Measurements from ENCODE around the gene RBM24. TPM values are rescaled to one million over a fixed set of nuclear protein-coding genes. Genes with fewer than 3 reads are reported as not detected.

RBM24 gene
- total and polyA plus RNA-seq, 2 donors (not counting 1 experiment from before 2014, with no cell fraction given): 2.5 TPM

- Histone ChIP-seq H3K36me3 (ENCODE audit: control insufficient read depth, insufficient read depth, low read length) (no peaks in the 10 kb centered on the region), H2AFZ (ENCODE audit: low read length) (no peak overlapping the region)
Measured at GRCh38 chr6:17339308-17339670, 58.1 kb downstream of the RBM24 start.

GRCh38 chr6:17341117-17341805, 60.1 kb downstream of the RBM24 start:
- no peaks in the 10 kb centered on the region for H3K27me3 ChIP-seq (ENCODE audit: control insufficient read depth, insufficient read depth, low read length)
- H3K4me2 ChIP-seq (ENCODE audit: extremely low read depth, insufficient read depth, low read length): no peak overlapping the region
- no peaks in the 10 kb centered on the region for H3K9me3 ChIP-seq (ENCODE audit: control insufficient read depth, insufficient read depth, low read depth, low read length)
- H3K4me3 ChIP-seq (replicated peaks in 1 of 4; ENCODE audit: control extremely low read depth in 1 of 4, insufficient read depth in 1 of 4, low read depth in 3 of 4, low read length in 4 of 4): no peak overlapping the region
- H4K20me1 ChIP-seq (ENCODE audit: control insufficient read depth, extremely low read depth, insufficient read depth, low read length): no peaks in the 10 kb centered on the region
- TF ChIP-seq CTCF (conservative IDR thresholded peaks at IDR 0.05 in 1 of 2, IDR thresholded peaks at IDR 0.05 in 1 of 2; ENCODE audit: low read depth in 1 of 2, low read length in 2 of 2) (no peak), EZH2 (IDR thresholded peaks at IDR 0.05; ENCODE audit: low read length, missing control alignments) (no peak)
- no peaks in the 10 kb centered on the region for H3K36me3 ChIP-seq (ENCODE audit: control insufficient read depth, insufficient read depth, low read length)
- H3K27ac ChIP-seq (ENCODE audit: insufficient read depth, low read length): no peak overlapping the region
- H2AFZ ChIP-seq (ENCODE audit: low read length): no peak overlapping the region
- H3K4me1 ChIP-seq (ENCODE audit: control insufficient read depth, extremely low read depth, insufficient read depth, low read length): no peaks in the 10 kb centered on the region
- no peaks in the 10 kb centered on the region for H3K79me2 ChIP-seq (ENCODE audit: control insufficient read depth, insufficient read depth, low read length)
- no peak overlapping the region for H3K9ac ChIP-seq (ENCODE audit: insufficient read depth, low read length)
- DNase-seq (ENCODE audit: low read depth in 2 of 2): no peak

More at GRCh38 chr6:17339308-17339670, 58.1 kb downstream of the RBM24 start:
- no peaks in the 10 kb centered on the region for H3K4me1 ChIP-seq (ENCODE audit: control insufficient read depth, extremely low read depth, insufficient read depth, low read length)
- H3K9me3 ChIP-seq (ENCODE audit: control insufficient read depth, insufficient read depth, low read depth, low read length): no peaks in the 10 kb centered on the region
- H3K9ac ChIP-seq (ENCODE audit: insufficient read depth, low read length): no peak overlapping the region
- no peak overlapping the region for H3K27ac ChIP-seq (ENCODE audit: insufficient read depth, low read length)
- TF ChIP-seq EZH2 (IDR thresholded peaks at IDR 0.05; ENCODE audit: low read length, missing control alignments): no peak
- no peak for TF ChIP-seq CTCF (conservative IDR thresholded peaks at IDR 0.05 in 1 of 2, IDR thresholded peaks at IDR 0.05 in 1 of 2; ENCODE audit: low read depth in 1 of 2, low read length in 2 of 2)
- H3K4me3 ChIP-seq (replicated peaks in 1 of 4; ENCODE audit: control extremely low read depth in 1 of 4, insufficient read depth in 1 of 4, low read depth in 3 of 4, low read length in 4 of 4): no peak overlapping the region
- no peaks in the 10 kb centered on the region for H3K27me3 ChIP-seq (ENCODE audit: control insufficient read depth, insufficient read depth, low read length)
- no peak overlapping the region for H3K4me2 ChIP-seq (ENCODE audit: extremely low read depth, insufficient read depth, low read length)
- no peaks in the 10 kb centered on the region for H4K20me1 ChIP-seq (ENCODE audit: control insufficient read depth, extremely low read depth, insufficient read depth, low read length)
- no peaks in the 10 kb centered on the region for H3K79me2 ChIP-seq (ENCODE audit: control insufficient read depth, insufficient read depth, low read length)
- no peak for DNase-seq (ENCODE audit: low read depth in 2 of 2)

GRCh38 chr6:17341891-17342290, 60.7 kb downstream of the RBM24 start:
- H3K4me1 ChIP-seq (ENCODE audit: control insufficient read depth, extremely low read depth, insufficient read depth, low read length): no peaks in the 10 kb centered on the region
- no peak overlapping the region for H3K9ac ChIP-seq (ENCODE audit: insufficient read depth, low read length)
- H3K79me2 ChIP-seq (ENCODE audit: control insufficient read depth, insufficient read depth, low read length): no peaks in the 10 kb centered on the region
- no peak overlapping the region for H3K27ac ChIP-seq (ENCODE audit: insufficient read depth, low read length)
- no peak overlapping the region for H3K4me3 ChIP-seq (replicated peaks in 1 of 4; ENCODE audit: control extremely low read depth in 1 of 4, insufficient read depth in 1 of 4, low read depth in 3 of 4, low read length in 4 of 4)
- H3K36me3 ChIP-seq (ENCODE audit: control insufficient read depth, insufficient read depth, low read length): no peaks in the 10 kb centered on the region
- H3K4me2 ChIP-seq (ENCODE audit: extremely low read depth, insufficient read depth, low read length): no peak overlapping the region
- TF ChIP-seq CTCF (conservative IDR thresholded peaks at IDR 0.05 in 1 of 2, IDR thresholded peaks at IDR 0.05 in 1 of 2; ENCODE audit: low read depth in 1 of 2, low read length in 2 of 2) (no peak), EZH2 (IDR thresholded peaks at IDR 0.05; ENCODE audit: low read length, missing control alignments) (no peak)
- H3K27me3 ChIP-seq (ENCODE audit: control insufficient read depth, insufficient read depth, low read length): no peaks in the 10 kb centered on the region
- no peaks in the 10 kb centered on the region for H3K9me3 ChIP-seq (ENCODE audit: control insufficient read depth, insufficient read depth, low read depth, low read length)
- H2AFZ ChIP-seq (ENCODE audit: low read length): no peak overlapping the region
- no peak for DNase-seq (ENCODE audit: low read depth in 2 of 2)
- H4K20me1 ChIP-seq (ENCODE audit: control insufficient read depth, extremely low read depth, insufficient read depth, low read length): no peaks in the 10 kb centered on the region
